Measurements from ENCODE around the gene RGPD8.

DNA sequence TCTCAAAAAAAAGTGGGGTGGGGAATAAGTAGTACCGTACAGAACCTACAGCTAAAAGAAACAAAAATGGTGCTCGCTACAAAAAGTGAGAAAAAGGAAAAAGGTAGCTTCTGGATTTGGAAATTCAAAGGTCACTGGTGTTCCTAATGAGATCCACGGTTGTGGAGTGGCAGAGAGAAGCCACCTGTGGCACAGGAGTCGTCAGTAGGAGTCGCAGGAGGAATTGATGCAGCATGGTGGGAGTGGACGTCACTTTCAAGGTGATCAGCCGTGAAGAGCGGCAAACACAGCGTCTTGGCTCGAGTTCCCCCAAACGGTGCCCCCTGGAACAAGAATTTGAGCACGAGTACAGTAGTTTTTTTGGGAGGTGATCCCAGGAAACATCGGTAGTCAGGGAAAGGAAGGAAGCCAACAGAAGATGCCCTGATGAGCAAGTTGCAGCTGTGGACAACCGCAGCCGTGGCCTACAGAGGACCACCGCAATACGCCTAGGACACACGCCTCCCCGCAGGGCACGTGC lies 47.1 kb upstream of the RGPD8 start:
- TF ChIP-seq, protein P1, sequence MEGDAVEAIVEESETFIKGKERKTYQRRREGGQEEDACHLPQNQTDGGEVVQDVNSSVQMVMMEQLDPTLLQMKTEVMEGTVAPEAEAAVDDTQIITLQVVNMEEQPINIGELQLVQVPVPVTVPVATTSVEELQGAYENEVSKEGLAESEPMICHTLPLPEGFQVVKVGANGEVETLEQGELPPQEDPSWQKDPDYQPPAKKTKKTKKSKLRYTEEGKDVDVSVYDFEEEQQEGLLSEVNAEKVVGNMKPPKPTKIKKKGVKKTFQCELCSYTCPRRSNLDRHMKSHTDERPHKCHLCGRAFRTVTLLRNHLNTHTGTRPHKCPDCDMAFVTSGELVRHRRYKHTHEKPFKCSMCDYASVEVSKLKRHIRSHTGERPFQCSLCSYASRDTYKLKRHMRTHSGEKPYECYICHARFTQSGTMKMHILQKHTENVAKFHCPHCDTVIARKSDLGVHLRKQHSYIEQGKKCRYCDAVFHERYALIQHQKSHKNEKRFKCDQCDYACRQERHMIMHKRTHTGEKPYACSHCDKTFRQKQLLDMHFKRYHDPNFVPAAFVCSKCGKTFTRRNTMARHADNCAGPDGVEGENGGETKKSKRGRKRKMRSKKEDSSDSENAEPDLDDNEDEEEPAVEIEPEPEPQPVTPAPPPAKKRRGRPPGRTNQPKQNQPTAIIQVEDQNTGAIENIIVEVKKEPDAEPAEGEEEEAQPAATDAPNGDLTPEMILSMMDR (IDR thresholded peaks at IDR 0.05; ENCODE audit: borderline replicate concordance, extremely low read depth, low read length, poor library complexity, severe bottlenecking), result no peak
- TF ChIP-seq EZH2 (IDR thresholded peaks at IDR 0.05; ENCODE audit: borderline replicate concordance, low read depth, low read length, severe bottlenecking), result no peak
